Ishikawa (cell line): ENCODE measurements around the gene BCDIN3D.

Experiments
- CEBPB ChIP-seq: IDR thresholded peaks from 2 replicates; pipeline ENCODE4 v1.6.1; 2012
- CREB1 ChIP-seq: IDR thresholded peaks from 2 replicates; pipeline ENCODE4 v1.6.1; 2012; ENCODE audit warnings: low read depth
- EGR1 ChIP-seq: IDR thresholded peaks from 2 replicates; pipeline ENCODE4 v1.6.1; 2012
- EP300 ChIP-seq: IDR thresholded peaks from 2 replicates; pipeline ENCODE4 v1.6.1; 2012; ENCODE audit warnings: borderline replicate concordance
- FOXM1 ChIP-seq: IDR thresholded peaks from 2 replicates; pipeline ENCODE4 v1.6.1; 2012; ENCODE audit warnings: low read depth, borderline replicate concordance
- NFIC ChIP-seq: IDR thresholded peaks from 2 replicates; pipeline ENCODE4 v1.6.1; 2012
- RAD21 ChIP-seq: IDR thresholded peaks from 2 replicates; pipeline ENCODE4 v1.6.1; 2012; ENCODE audit warnings: low read depth
- TAF1 ChIP-seq: IDR thresholded peaks from 2 replicates; pipeline ENCODE4 v1.6.1; 2012; ENCODE audit warnings: low read depth, mild to moderate bottlenecking
- TCF12 ChIP-seq: IDR thresholded peaks from 2 replicates; pipeline ENCODE4 v1.6.1; 2012; ENCODE audit warnings: low read depth
- TEAD4 ChIP-seq: IDR thresholded peaks from 2 replicates; pipeline ENCODE4 v1.6.1; 2012
- YY1 ChIP-seq: IDR thresholded peaks from 2 replicates; pipeline ENCODE4 v1.6.1; 2012; ENCODE audit warnings: low read depth
- ZBTB7A ChIP-seq: IDR thresholded peaks from 2 replicates; pipeline ENCODE4 v1.6.1; 2012; ENCODE audit warnings: low read depth
- TF ChIP-seq, protein P1 (sequence below): IDR thresholded peaks from 2 replicates; pipeline ENCODE4 v1.6.1; 2012; ENCODE audit warnings: low read depth, mild to moderate bottlenecking
- TF ChIP-seq, protein P2 (sequence below): IDR thresholded peaks from 2 replicates; pipeline ENCODE4 v1.6.1; 2012
- TF ChIP-seq, protein P3 (sequence below): IDR thresholded peaks from 2 replicates; pipeline ENCODE4 v1.6.1; 2012

The BCDIN3D gene

DNA sequence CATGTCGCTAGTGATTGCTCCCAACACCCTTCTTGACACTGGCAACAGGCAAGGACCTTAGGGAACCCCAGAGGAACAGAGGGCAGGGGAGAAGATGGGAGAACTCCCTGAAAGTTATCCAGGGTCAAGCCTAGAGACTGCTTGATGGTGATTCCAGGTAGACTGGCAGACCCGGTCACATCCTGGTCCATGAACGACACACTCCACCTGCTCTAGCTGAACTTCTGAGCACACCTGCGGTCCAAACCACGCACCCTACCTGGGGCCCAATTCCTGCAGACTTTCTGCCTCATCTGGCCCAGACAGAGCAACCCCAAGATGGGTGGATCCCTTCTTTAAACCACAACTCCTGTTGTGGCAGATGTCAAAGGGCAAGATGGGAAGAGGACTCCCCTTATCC, 48.9 kb downstream of the BCDIN3D start:
- TF ChIP-seq, protein P1, sequence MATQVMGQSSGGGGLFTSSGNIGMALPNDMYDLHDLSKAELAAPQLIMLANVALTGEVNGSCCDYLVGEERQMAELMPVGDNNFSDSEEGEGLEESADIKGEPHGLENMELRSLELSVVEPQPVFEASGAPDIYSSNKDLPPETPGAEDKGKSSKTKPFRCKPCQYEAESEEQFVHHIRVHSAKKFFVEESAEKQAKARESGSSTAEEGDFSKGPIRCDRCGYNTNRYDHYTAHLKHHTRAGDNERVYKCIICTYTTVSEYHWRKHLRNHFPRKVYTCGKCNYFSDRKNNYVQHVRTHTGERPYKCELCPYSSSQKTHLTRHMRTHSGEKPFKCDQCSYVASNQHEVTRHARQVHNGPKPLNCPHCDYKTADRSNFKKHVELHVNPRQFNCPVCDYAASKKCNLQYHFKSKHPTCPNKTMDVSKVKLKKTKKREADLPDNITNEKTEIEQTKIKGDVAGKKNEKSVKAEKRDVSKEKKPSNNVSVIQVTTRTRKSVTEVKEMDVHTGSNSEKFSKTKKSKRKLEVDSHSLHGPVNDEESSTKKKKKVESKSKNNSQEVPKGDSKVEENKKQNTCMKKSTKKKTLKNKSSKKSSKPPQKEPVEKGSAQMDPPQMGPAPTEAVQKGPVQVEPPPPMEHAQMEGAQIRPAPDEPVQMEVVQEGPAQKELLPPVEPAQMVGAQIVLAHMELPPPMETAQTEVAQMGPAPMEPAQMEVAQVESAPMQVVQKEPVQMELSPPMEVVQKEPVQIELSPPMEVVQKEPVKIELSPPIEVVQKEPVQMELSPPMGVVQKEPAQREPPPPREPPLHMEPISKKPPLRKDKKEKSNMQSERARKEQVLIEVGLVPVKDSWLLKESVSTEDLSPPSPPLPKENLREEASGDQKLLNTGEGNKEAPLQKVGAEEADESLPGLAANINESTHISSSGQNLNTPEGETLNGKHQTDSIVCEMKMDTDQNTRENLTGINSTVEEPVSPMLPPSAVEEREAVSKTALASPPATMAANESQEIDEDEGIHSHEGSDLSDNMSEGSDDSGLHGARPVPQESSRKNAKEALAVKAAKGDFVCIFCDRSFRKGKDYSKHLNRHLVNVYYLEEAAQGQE: no peak
- TF ChIP-seq, protein P2, sequence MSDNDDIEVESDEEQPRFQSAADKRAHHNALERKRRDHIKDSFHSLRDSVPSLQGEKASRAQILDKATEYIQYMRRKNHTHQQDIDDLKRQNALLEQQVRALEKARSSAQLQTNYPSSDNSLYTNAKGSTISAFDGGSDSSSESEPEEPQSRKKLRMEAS: no peak
- TF ChIP-seq FOXM1 (no peak), CEBPB (no peak)

GRCh38 chr12:49793620-49794019, 49.3 kb downstream of the BCDIN3D start:
- TF ChIP-seq ZBTB7A (no peak), TEAD4 (no peak), TAF1 (no peak), EP300 (no peak), RAD21 (no peak), TCF12 (no peak), EGR1 (no peak), YY1 (no peak)
- TF ChIP-seq, protein P2: no peak

- TF ChIP-seq CEBPB (no peak), YY1 (no peak), RAD21 (no peak), EP300 (no peak), NFIC (no peak), TCF12 (no peak), CREB1 (no peak), EGR1 (no peak), TAF1 (no peak), ZBTB7A (no peak), TEAD4 (no peak)
- TF ChIP-seq, protein P3, sequence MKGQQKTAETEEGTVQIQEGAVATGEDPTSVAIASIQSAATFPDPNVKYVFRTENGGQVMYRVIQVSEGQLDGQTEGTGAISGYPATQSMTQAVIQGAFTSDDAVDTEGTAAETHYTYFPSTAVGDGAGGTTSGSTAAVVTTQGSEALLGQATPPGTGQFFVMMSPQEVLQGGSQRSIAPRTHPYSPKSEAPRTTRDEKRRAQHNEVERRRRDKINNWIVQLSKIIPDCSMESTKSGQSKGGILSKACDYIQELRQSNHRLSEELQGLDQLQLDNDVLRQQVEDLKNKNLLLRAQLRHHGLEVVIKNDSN: no peak
- TF ChIP-seq, protein P2: no peak
- TF ChIP-seq, protein P1: no peak
Measured at GRCh38 chr12:49792976-49793580, 49.8 kb downstream of the BCDIN3D start.

DNA sequence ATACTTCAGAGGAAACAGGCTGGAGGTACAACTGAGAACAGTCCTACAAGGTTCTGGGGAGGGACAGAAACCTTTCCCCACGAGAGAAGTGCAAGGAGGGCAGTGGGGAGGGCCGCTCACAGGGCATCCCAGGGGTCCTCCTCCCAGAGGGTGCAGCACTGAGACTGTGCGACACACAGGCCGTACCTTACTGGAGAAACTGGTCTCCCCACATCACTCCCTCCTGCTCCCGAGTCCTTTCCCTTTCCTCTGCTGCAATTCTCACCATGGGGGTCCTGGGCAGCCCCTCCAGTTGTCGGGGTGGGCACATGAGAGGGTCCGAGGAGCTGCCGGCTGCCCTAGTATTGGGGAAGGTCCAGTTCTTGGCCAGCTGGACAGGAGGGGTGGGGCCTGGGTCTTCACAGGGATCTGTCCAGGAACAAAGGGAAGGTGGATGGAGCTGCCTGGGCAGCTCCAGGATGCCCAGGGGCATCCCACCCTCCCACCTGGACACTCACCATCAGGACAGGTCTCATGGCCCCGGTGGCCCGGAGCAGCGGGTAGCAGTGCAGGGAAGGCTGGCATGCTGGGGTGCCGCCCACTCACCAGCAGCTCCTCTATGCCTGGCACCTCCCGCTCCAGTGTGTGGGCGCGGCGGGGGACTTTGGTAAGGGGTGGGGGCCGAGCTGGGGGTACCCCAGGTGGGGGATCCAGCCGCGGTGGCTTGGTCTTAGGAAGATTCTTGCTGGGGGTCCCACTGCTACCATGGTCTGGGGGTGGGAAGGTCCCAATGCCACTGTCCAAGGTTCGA, 50.5 kb downstream of the BCDIN3D start:
- TF ChIP-seq TCF12 (no peak), TAF1 (no peak), NFIC (no peak), CREB1 (no peak), ZBTB7A (no peak)

- no peak for TF ChIP-seq NFIC
- TF ChIP-seq TEAD4: no peak
- no peak for TF ChIP-seq CEBPB
- 0 out of 2 replicates have a peak, but pooled peaks have one; percentile 17 for TF ChIP-seq ZBTB7A
- TF ChIP-seq, protein P1: no peak
- TF ChIP-seq EGR1: no peak
- TF ChIP-seq TCF12: no peak
Measured at GRCh38 chr12:49791700-49792099, 51.2 kb downstream of the BCDIN3D start.
